Subcutaneous adipose tissue (tissue), 4 donors: Measurements from ENCODE around the gene ELOB. TPM values are rescaled to one million over a fixed set of nuclear protein-coding genes. Genes with fewer than 3 reads are reported as not detected.

ENCODE experiments used
- total RNA-seq, 4 donors: library from RNA; depleted of rRNA; stranded (reverse); fragments of >200 nt; gene quantifications; one replicate each; pipeline ENCODE4 v1.1.0, GENCODE V29; 2016
- TF ChIP-seq, protein P1 (sequence below): fragments of 450-650 bp; IDR thresholded peaks from one replicate; pipeline ENCODE4 v1.5.1; 2016; ENCODE audit warnings: low read depth, mild to moderate bottlenecking, control low read depth, antibody characterized with exemption, moderate library complexity

ELOB gene
- total RNA-seq, 4 donors from 2014 or later, result 264 to 371 (median 280) TPM

DNA sequence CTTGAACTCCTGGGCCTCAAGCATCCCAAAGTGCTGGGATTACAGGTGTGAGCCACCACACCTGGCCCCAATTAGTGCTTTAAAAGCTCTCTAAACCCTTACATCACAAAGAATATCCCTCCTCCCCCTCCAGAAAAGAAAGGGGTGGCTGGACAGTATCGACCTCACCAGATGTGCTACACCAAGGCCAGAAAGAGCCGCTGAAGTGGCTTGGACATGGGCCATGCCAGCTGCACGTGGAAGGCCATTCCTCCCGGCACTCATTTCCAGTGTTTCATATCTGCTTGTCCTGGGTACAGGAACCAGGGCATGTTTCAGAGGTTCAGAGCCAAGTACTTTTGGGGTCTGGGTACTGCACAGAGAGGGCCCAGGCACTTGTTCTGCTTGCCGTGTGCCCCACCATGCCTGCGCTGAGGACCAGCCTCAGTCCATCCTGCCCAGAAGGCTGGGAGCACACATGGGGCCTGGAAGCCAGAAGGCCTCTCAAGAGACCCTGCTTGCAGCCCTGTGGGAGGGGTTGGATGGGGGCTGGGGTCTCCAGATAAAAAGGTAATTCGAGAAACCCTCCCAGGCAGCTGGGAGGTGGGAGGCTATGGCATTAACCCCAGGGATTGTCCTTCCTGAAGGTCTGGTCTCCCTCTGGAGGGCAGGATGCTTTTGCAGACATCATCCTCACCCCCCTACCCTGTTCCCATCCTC, 28.2 kb downstream of the ELOB start:
- TF ChIP-seq, protein P1, sequence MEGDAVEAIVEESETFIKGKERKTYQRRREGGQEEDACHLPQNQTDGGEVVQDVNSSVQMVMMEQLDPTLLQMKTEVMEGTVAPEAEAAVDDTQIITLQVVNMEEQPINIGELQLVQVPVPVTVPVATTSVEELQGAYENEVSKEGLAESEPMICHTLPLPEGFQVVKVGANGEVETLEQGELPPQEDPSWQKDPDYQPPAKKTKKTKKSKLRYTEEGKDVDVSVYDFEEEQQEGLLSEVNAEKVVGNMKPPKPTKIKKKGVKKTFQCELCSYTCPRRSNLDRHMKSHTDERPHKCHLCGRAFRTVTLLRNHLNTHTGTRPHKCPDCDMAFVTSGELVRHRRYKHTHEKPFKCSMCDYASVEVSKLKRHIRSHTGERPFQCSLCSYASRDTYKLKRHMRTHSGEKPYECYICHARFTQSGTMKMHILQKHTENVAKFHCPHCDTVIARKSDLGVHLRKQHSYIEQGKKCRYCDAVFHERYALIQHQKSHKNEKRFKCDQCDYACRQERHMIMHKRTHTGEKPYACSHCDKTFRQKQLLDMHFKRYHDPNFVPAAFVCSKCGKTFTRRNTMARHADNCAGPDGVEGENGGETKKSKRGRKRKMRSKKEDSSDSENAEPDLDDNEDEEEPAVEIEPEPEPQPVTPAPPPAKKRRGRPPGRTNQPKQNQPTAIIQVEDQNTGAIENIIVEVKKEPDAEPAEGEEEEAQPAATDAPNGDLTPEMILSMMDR, result no peak

DNA sequence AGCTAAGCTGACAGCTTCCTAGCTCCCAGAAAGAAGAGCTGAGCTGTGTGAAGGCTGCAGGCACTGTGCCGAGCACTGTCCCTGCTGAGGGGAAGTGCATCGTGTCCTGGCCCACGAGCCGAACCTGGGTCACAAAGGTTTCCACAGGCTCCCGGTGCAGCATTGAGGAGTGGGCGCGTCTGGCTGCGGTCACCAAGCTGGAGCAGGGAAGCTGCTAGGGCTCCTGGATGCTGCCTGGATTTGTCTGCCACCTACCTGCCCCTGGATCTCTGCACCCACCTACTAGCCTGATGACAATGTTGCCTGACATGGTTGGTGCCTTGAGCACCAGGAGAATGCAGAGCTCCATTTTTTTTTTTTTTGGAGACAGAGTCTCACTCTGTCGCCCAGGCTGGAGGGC, 31.1 kb downstream of the ELOB start:
- TF ChIP-seq, protein P1, result no peak

DNA sequence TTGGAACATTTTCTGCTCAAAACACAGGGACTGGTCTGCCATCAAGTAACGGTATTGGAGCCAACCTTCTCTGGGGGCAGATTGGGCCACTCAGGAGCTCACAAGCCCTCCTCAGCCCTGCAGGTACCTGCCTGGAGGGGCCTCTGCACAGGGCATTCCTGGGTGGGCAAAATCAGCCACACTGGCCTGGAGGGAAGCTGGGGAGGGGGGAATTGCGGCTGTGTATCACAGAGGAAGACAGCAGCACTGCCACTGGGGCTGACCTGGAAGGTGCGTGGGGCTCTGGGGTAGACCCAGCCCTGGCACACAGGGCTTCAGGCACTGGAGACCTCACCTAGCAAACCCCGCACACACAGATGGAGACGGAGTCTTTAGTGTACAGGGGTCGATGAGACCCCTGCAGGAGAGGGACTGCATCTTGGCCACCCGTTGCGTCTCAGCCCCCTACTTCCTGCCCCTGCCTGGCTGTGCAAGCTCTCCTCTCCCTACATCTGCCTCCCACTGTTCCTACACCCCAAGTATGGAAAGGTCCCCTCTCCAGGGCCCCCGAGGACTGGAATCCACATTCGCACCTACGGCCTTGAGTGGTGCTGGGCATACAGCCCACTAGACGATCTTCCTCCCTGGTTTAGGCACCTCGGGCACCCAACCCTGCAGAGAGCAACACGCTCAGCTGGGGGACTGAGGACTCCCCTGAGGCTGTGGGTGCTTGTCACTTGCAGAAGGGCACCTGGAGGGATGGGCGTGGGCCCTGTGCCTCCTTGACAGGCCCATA, 31.8 kb downstream of the ELOB start:
- TF ChIP-seq, protein P1, result no peak

DNA sequence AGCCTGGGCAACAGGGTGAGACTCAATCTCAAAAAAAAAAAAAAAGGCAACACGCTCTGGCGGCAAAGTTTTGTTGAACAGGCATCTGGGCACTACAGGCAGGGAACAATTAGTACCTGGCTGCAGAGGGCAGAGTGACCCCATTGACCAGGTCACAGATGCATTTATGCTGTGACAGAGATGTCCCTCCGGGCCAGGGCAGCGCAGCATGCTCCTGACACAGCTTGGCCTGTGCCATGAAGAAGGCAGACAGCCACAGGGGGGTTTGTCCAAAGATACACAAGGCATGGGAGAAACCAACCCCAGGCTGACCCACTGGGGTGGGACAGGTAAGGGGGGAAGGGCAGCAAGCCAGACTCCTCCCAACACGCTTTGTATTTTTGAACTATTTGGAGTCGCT, 32.4 kb downstream of the ELOB start:
- TF ChIP-seq, protein P1, result no peak

DNA sequence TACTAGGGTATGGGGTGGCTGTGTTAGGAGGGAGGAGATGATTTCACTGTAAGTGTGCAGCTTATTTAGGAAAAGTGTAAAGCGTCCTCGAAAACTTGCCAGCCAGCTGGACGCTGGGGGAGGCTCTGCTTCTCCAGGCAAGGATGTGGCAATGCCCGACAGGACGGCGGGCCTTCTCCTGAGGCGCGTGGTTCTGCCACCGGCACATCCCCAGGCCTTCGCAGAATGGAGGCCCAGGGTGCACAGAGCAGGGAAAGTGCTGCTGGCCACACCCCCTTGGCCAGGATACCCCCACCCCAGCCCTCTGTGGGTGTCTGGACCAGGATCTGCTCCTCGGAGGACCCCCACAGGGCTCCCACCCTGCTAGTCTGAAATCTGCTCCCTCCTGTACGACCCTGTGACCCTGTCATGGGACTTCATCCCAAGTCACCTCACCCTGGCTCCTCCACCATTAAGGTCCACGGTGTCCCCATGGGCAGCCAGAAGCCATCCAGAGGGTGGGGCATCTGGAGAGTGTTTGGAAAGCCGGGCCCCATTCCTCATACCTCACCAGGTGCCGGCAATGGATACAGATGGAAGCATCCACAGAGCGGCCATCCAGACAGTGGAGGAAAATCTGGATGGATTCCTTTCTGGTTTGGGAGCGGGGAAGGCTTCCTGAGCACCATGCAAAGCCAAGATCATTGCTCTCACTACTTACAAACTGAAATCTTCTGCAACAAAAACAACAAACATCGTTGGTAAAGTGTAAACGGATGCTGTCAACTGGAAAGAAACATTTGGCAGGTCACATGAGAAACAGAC, 33.9 kb downstream of the ELOB start:
- TF ChIP-seq, protein P1, result no peak

DNA sequence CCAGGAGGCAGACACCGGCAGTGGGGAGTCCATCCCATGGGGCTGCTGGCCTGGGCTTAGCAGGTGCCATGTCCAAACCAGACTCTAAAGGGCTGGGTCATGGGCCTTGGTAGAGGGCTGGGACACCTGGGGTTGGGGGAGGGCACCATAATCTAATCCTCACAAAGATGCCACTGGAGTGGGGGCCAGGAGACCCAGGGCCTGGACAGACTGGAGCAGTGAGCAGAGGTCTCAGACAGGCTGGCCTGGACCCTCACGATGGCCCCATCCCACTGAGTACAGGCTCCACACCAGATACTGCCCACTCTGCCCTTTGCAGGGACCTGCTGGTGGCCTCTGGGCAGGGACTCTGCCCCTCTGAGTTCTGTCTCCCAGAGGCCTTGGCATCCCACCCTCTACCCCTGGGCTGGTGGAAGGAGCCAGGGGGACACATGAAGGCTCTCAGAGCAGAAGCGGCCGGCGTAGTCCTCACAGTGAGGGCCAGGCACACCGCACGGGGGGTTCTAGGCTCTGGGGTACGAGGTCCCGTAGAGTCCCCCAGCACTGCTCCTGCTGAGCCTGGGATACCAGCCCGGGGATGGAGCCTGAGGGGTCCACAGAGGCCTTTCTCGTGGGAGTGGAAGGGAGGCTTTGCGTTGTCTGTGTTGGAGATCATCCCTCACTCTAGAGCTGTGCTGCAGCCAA, 34.6 kb downstream of the ELOB start:
- TF ChIP-seq, protein P1, result no peak
